ENCODE measurements around the gene FCGR3A. TPM values are rescaled to one million over a fixed set of nuclear protein-coding genes. Genes with fewer than 3 reads are reported as not detected.
"Not testable (repeated sequence)": the region's sequence is repeated elsewhere in the genome, so short reads cannot be mapped to it uniquely, and the experiment has no call there.

FCGR3A gene
- total and polyA plus RNA-seq, 2 donors (not counting 1 experiment from before 2014, with no cell fraction given): 1.3 to 3.1 TPM

DNA sequence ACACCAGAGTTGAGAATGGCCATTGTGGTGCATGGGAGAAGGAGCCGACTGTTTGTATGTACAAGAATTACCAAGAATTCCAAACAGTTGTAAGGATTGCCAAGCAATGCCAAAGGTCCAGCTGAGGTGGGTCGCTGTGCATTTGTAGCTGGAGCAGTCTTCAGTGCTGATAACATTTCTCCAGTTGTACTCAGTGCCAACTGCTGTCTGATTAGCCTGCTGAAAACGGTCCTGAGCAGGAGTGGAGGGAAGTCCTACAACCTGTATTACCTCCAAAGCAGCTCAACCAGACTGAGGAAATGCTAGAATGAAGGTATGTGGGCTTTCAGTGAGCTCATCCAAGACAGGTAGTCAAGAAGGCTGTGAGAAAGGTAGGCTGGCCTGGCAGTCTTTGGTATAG lies 6.5 kb upstream of the FCGR3A start:
- H3K9ac ChIP-seq (ENCODE audit: low read length); CTCF ChIA-PET; H3K4me3 Mint-ChIP-seq; H2AFZ ChIP-seq (ENCODE audit: insufficient read depth, low read depth, low read length, poor library complexity, severe bottlenecking); H3K27ac ChIP-seq (ENCODE audit: low read length in 2 of 2); H3K27ac Mint-ChIP-seq; H3K27me3 ChIP-seq (replicated peaks in 1 of 4; ENCODE audit: control extremely low read depth in 1 of 4, control insufficient read depth in 3 of 4, insufficient read depth in 4 of 4, low read length in 3 of 4); H4K20me1 ChIP-seq (ENCODE audit: control insufficient read depth, insufficient read depth, low read length, poor library complexity, severe bottlenecking); H3K4me1 ChIP-seq (ENCODE audit: control insufficient read depth in 2 of 2, insufficient read depth in 2 of 2, low read length in 2 of 2); H3K36me3 ChIP-seq (replicated peaks in 1 of 2; ENCODE audit: control extremely low read depth in 1 of 2, control insufficient read depth in 1 of 2, extremely low read depth in 1 of 2, insufficient read depth in 2 of 2, low read length in 1 of 2); H3K79me2 ChIP-seq (ENCODE audit: control insufficient read depth, insufficient read depth, low read length); ATAC-seq (ENCODE audit: low read depth); H3K9me3 Mint-ChIP-seq (ENCODE audit: insufficient read depth); H3K4me2 ChIP-seq (replicated peaks; ENCODE audit: low read depth, low read length, poor library complexity, severe bottlenecking); H3K27me3 Mint-ChIP-seq; intact Hi-C loops (cut with micrococcal nuclease); POLR2A ChIA-PET; H3K4me3 ChIP-seq (ENCODE audit: control extremely low read depth in 1 of 5, extremely low read depth in 1 of 5, insufficient read depth in 1 of 5, low read depth in 2 of 5, low read length in 4 of 5); DNase-seq; H3K9me3 ChIP-seq (ENCODE audit: control extremely low read depth in 1 of 3, control insufficient read depth in 2 of 3, insufficient read depth in 1 of 3, low read length in 2 of 3): not testable (repeated sequence)
- 100% methylated on average over 2 of the region's 3 CpGs for WGBS (ENCODE audit: insufficient coverage)
- H3K4me1 Mint-ChIP-seq: peaks cover 13% of the 10 kb centered on the region

DNA sequence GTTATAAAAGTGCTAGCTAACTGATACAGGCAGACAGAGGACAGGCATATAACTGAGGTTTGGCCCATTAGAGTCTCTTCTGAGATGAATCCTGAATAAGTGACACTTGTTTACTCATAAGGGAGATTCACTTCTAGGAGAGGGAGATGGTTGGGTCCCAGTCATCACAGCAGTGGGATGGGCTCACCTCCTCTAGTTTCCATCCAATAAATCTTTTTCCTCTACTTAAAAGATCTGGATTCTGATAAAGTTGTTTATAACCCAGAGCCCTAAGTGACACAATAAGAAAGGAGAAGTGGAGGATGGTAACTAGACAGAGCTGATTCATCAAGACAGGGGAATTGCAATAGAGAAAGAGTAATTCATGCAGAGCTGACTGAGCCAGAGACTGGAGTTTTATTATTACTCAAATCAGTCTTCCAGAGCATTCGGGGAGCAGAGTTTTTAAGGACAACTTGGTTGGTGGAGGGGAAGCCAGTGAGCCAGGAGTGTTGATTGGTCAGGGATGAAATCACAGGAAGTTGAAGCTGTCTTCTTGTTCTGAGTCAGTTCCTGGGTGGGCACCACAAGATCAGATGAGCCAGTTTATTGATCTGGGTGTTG lies 5.3 kb upstream of the FCGR3A start:
- not testable (repeated sequence) for H3K27ac ChIP-seq (ENCODE audit: low read length in 2 of 2)

DNA sequence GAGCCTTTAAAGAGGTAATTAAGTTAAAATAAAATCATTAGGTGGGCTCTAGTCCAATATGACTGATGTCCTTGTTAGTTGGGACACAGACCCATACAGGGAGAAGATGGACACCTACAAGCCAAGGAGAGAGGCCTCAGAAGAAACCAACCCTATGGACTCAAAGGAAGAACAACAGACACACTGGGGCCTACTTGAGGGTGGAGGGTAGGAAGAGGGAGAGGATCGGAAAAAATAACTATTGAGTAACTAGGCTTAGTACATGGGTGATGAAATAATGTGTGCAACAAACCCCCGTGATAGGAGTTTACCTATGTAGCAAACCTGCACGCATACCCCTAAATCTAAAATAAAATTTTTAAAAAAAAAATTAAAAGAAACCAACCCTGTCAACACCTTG lies 4.7 kb upstream of the FCGR3A start:
- H4K20me1 ChIP-seq (ENCODE audit: control insufficient read depth, insufficient read depth, low read length, poor library complexity, severe bottlenecking); H3K9ac ChIP-seq (ENCODE audit: low read length); H3K9me3 Mint-ChIP-seq (ENCODE audit: insufficient read depth); CTCF ChIA-PET; H3K9me3 ChIP-seq (ENCODE audit: control extremely low read depth in 1 of 3, control insufficient read depth in 2 of 3, insufficient read depth in 1 of 3, low read length in 2 of 3); H3K27me3 ChIP-seq (replicated peaks in 1 of 4; ENCODE audit: control extremely low read depth in 1 of 4, control insufficient read depth in 3 of 4, insufficient read depth in 4 of 4, low read length in 3 of 4); H3K27ac ChIP-seq (ENCODE audit: low read length in 2 of 2); H3K4me1 Mint-ChIP-seq; H3K36me3 ChIP-seq (replicated peaks in 1 of 2; ENCODE audit: control extremely low read depth in 1 of 2, control insufficient read depth in 1 of 2, extremely low read depth in 1 of 2, insufficient read depth in 2 of 2, low read length in 1 of 2); H2AFZ ChIP-seq (ENCODE audit: insufficient read depth, low read depth, low read length, poor library complexity, severe bottlenecking); H3K4me2 ChIP-seq (replicated peaks; ENCODE audit: low read depth, low read length, poor library complexity, severe bottlenecking); DNase-seq; intact Hi-C loops (cut with micrococcal nuclease); POLR2A ChIA-PET; H3K27ac Mint-ChIP-seq; ATAC-seq (ENCODE audit: low read depth); H3K27me3 Mint-ChIP-seq; H3K79me2 ChIP-seq (ENCODE audit: control insufficient read depth, insufficient read depth, low read length); H3K4me3 Mint-ChIP-seq; H3K4me3 ChIP-seq (ENCODE audit: control extremely low read depth in 1 of 5, extremely low read depth in 1 of 5, insufficient read depth in 1 of 5, low read depth in 2 of 5, low read length in 4 of 5): not testable (repeated sequence)
- no CpG with 5 or more reads among the region's 3 CpGs for WGBS (ENCODE audit: insufficient coverage)
- peaks cover 0 to 11% of the 10 kb centered on the region in 2 donors for H3K4me1 ChIP-seq (ENCODE audit: control insufficient read depth in 2 of 2, insufficient read depth in 2 of 2, low read length in 2 of 2)

More for the DNA sequence above, 5.3 kb upstream of the FCGR3A start:
- H3K27me3 Mint-ChIP-seq; H4K20me1 ChIP-seq (ENCODE audit: control insufficient read depth, insufficient read depth, low read length, poor library complexity, severe bottlenecking); H3K9me3 Mint-ChIP-seq (ENCODE audit: insufficient read depth); CTCF ChIA-PET; H3K4me3 ChIP-seq (ENCODE audit: control extremely low read depth in 1 of 5, extremely low read depth in 1 of 5, insufficient read depth in 1 of 5, low read depth in 2 of 5, low read length in 4 of 5); DNase-seq; H2AFZ ChIP-seq (ENCODE audit: insufficient read depth, low read depth, low read length, poor library complexity, severe bottlenecking); intact Hi-C loops (cut with micrococcal nuclease); H3K4me1 ChIP-seq (ENCODE audit: control insufficient read depth in 2 of 2, insufficient read depth in 2 of 2, low read length in 2 of 2); H3K9me3 ChIP-seq (ENCODE audit: control extremely low read depth in 1 of 3, control insufficient read depth in 2 of 3, insufficient read depth in 1 of 3, low read length in 2 of 3); H3K27me3 ChIP-seq (replicated peaks in 1 of 4; ENCODE audit: control extremely low read depth in 1 of 4, control insufficient read depth in 3 of 4, insufficient read depth in 4 of 4, low read length in 3 of 4); H3K79me2 ChIP-seq (ENCODE audit: control insufficient read depth, insufficient read depth, low read length); H3K27ac Mint-ChIP-seq; H3K9ac ChIP-seq (ENCODE audit: low read length); H3K4me2 ChIP-seq (replicated peaks; ENCODE audit: low read depth, low read length, poor library complexity, severe bottlenecking); H3K4me1 Mint-ChIP-seq; POLR2A ChIA-PET; H3K36me3 ChIP-seq (replicated peaks in 1 of 2; ENCODE audit: control extremely low read depth in 1 of 2, control insufficient read depth in 1 of 2, extremely low read depth in 1 of 2, insufficient read depth in 2 of 2, low read length in 1 of 2): not testable (repeated sequence)
- no CpG with 5 or more reads among the region's 1 CpG for WGBS (ENCODE audit: insufficient coverage)
- peak; percentile 61 for ATAC-seq (ENCODE audit: low read depth)
- peak overlapping the region; percentile 1 for H3K4me3 Mint-ChIP-seq

DNA sequence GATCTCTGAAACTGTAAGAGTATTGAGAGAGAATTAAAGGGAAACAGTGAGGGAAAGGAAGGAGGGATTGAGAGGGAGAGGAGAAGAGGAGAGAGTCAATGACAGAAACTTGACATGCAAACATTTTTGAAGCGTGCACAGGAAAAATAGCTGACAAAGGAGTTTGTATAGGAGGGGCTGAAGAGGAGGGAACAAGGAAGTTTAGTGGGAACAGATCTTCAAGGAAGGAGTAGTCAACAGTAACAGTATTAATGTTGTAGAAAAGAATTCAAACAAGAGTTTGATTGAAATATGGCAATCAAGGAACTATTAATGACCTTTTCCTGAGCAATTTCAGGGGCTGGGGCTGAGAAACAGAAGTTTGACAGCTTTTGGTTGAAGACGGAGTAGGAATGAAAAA lies 4.0 kb upstream of the FCGR3A start:
- H3K4me3 ChIP-seq (ENCODE audit: control extremely low read depth in 1 of 5, extremely low read depth in 1 of 5, insufficient read depth in 1 of 5, low read depth in 2 of 5, low read length in 4 of 5); ATAC-seq (ENCODE audit: low read depth); DNase-seq; H3K4me3 Mint-ChIP-seq; H3K4me1 Mint-ChIP-seq; H3K27me3 ChIP-seq (replicated peaks in 1 of 4; ENCODE audit: control extremely low read depth in 1 of 4, control insufficient read depth in 3 of 4, insufficient read depth in 4 of 4, low read length in 3 of 4); H3K9me3 ChIP-seq (ENCODE audit: control extremely low read depth in 1 of 3, control insufficient read depth in 2 of 3, insufficient read depth in 1 of 3, low read length in 2 of 3); H3K9ac ChIP-seq (ENCODE audit: low read length); H2AFZ ChIP-seq (ENCODE audit: insufficient read depth, low read depth, low read length, poor library complexity, severe bottlenecking); H3K79me2 ChIP-seq (ENCODE audit: control insufficient read depth, insufficient read depth, low read length); H3K9me3 Mint-ChIP-seq (ENCODE audit: insufficient read depth); H3K27ac Mint-ChIP-seq; H3K27ac ChIP-seq (ENCODE audit: low read length in 2 of 2); H4K20me1 ChIP-seq (ENCODE audit: control insufficient read depth, insufficient read depth, low read length, poor library complexity, severe bottlenecking); H3K27me3 Mint-ChIP-seq; POLR2A ChIA-PET; intact Hi-C loops (cut with micrococcal nuclease); CTCF ChIA-PET; H3K36me3 ChIP-seq (replicated peaks in 1 of 2; ENCODE audit: control extremely low read depth in 1 of 2, control insufficient read depth in 1 of 2, extremely low read depth in 1 of 2, insufficient read depth in 2 of 2, low read length in 1 of 2); H3K4me2 ChIP-seq (replicated peaks; ENCODE audit: low read depth, low read length, poor library complexity, severe bottlenecking): not testable (repeated sequence)
- H3K4me1 ChIP-seq (ENCODE audit: control insufficient read depth in 2 of 2, insufficient read depth in 2 of 2, low read length in 2 of 2): peaks cover 0 to 11% of the 10 kb centered on the region in 2 donors
- WGBS (ENCODE audit: insufficient coverage): no CpG with 5 or more reads among the region's 2 CpGs

All from B cell (primary cell).